Keratinocyte (primary cell): ENCODE measurements around the gene LONP2. TPM values are rescaled to one million over a fixed set of nuclear protein-coding genes. Genes with fewer than 3 reads are reported as not detected.

Experiments
- DNase-seq: peaks from one replicate; pipeline ENCODE4 v3.0.0-alpha.2; 2011; ENCODE audit warnings: low read depth, missing footprints, low spot score
- FAIRE-seq: peaks from 2 replicates; lab custom pipeline; 2011; peaks lifted over from hg19 to GRCh38; lab: Jason Lieb, UNC
- H2AFZ ChIP-seq: 2 replicates; pipeline ENCODE4 v1.6.0; 2012; ENCODE audit warnings: low read length, control low read depth, inconsistent platforms; ENCODE audit not compliant: control insufficient read depth
- H3K27ac ChIP-seq: 2 replicates; pipeline ENCODE4 v1.5.1; 2011; ENCODE audit warnings: low read length; ENCODE audit not compliant: control insufficient read depth, insufficient read depth
- H3K27me3 ChIP-seq: 3 replicates; pipeline ENCODE4 v1.6.0; 2011; ENCODE audit warnings: low read length; ENCODE audit not compliant: control insufficient read depth, insufficient read depth; ENCODE audit errors: extremely low read depth
- H3K36me3 ChIP-seq, 2 experiments: 2 replicates in 1 of 2; 3 replicates in 1 of 2; pipeline ENCODE4 v1.5.1; 2011; ENCODE audit warnings: low read length in 2 of 2, mild to moderate bottlenecking in 1 of 2; ENCODE audit not compliant: control insufficient read depth in 2 of 2, insufficient read depth in 2 of 2; ENCODE audit errors: extremely low read depth in 1 of 2
- H3K4me1 ChIP-seq: 3 replicates; pipeline ENCODE4 v1.5.1; 2011; ENCODE audit warnings: low read length; ENCODE audit not compliant: control insufficient read depth, insufficient read depth; ENCODE audit errors: extremely low read depth
- H3K4me2 ChIP-seq: 3 replicates; pipeline ENCODE4 v1.6.0; 2011; ENCODE audit warnings: low read depth, low read length; ENCODE audit not compliant: control insufficient read depth, insufficient read depth; ENCODE audit errors: extremely low read depth
- H3K4me3 ChIP-seq, 3 experiments: fragments of 200-600 bp in 1 of 3; sonication (generic) in 1 of 3; 2 replicates in 2 of 3; 3 replicates in 1 of 3; pipeline ENCODE4 v1.5.1; 2011 to 2016; ENCODE audit warnings: low read length in 3 of 3, mild to moderate bottlenecking in 3 of 3, control low read depth in 2 of 3, inconsistent platforms in 1 of 3, low read depth in 1 of 3, mixed read lengths in 1 of 3, mixed run types in 1 of 3, moderate library complexity in 1 of 3; ENCODE audit not compliant: control insufficient read depth in 2 of 3, insufficient read depth in 2 of 3; ENCODE audit errors: extremely low read depth in 1 of 3
- H3K79me2 ChIP-seq: 2 replicates; pipeline ENCODE4 v1.6.0; 2012; ENCODE audit warnings: low read length; ENCODE audit not compliant: control insufficient read depth, insufficient read depth
- H3K9ac ChIP-seq: 3 replicates; pipeline ENCODE4 v1.6.0; 2011; ENCODE audit warnings: low read length; ENCODE audit not compliant: control insufficient read depth, insufficient read depth; ENCODE audit errors: extremely low read depth
- H3K9me1 ChIP-seq: 3 replicates; pipeline ENCODE4 v1.6.0; 2011; ENCODE audit warnings: low read length; ENCODE audit not compliant: control insufficient read depth, insufficient read depth; ENCODE audit errors: extremely low read depth
- H3K9me3 ChIP-seq: 2 replicates; pipeline ENCODE4 v1.5.1; 2012; ENCODE audit warnings: low read depth, low read length; ENCODE audit not compliant: control insufficient read depth
- H4K20me1 ChIP-seq: 3 replicates; pipeline ENCODE4 v1.6.0; 2011; ENCODE audit warnings: low read length; ENCODE audit not compliant: control insufficient read depth, insufficient read depth; ENCODE audit errors: extremely low read depth
- CTCF ChIP-seq, 3 experiments: IDR thresholded peaks in 1 of 3; conservative IDR thresholded peaks in 1 of 3; optimal IDR thresholded peaks in 1 of 3; 2 replicates in 2 of 3; 3 replicates in 1 of 3; pipeline versions ENCODE3 to v1.5.1; 2011; ENCODE audit warnings: low read length in 3 of 3, mild to moderate bottlenecking in 3 of 3, moderate library complexity in 2 of 3, control low read depth in 1 of 3, inconsistent platforms in 1 of 3; ENCODE audit not compliant: insufficient read depth in 2 of 3; ENCODE audit errors: extremely low read depth in 1 of 3
- EZH2 ChIP-seq: IDR thresholded peaks from one replicate; pipeline ENCODE4 v1.6.1; 2012; ENCODE audit warnings: inconsistent platforms, mild to moderate bottlenecking, low read length, moderate library complexity
- dilution Hi-C: fragments of 300-500 bp; cut with MboI; formaldehyde crosslinking; loops from one replicate; pipeline ENCODE4 v1.7.0; 2020; ENCODE audit warnings: low sequenced_read_pairs; ENCODE audit not compliant: extremely low pct_ligation_motif_present
- polyA plus RNA-seq, 5 experiments: library from polyadenylated mRNA; depleted of rRNA in 3 of 5; stranded (reverse) in 3 of 5; stranded (forward) in 1 of 5; unstranded in 1 of 5; fragments of >200 nt; gene quantifications; 1 replicate in 1 of 5; 2 replicates in 3 of 5; 3 replicates in 1 of 5; pipeline versions ENCODE4 v1.2.1 to v1.2.3, GENCODE V29; 2011 to 2012; ENCODE audit warnings: missing spikeins in 2 of 5, low read depth in 1 of 5, low replicate concordance in 1 of 5

LONP2 gene
- polyA plus RNA-seq, 1 donor (not counting 4 experiments of a cell fraction or from before 2014, with no cell fraction given) = 49.4 TPM

DNA sequence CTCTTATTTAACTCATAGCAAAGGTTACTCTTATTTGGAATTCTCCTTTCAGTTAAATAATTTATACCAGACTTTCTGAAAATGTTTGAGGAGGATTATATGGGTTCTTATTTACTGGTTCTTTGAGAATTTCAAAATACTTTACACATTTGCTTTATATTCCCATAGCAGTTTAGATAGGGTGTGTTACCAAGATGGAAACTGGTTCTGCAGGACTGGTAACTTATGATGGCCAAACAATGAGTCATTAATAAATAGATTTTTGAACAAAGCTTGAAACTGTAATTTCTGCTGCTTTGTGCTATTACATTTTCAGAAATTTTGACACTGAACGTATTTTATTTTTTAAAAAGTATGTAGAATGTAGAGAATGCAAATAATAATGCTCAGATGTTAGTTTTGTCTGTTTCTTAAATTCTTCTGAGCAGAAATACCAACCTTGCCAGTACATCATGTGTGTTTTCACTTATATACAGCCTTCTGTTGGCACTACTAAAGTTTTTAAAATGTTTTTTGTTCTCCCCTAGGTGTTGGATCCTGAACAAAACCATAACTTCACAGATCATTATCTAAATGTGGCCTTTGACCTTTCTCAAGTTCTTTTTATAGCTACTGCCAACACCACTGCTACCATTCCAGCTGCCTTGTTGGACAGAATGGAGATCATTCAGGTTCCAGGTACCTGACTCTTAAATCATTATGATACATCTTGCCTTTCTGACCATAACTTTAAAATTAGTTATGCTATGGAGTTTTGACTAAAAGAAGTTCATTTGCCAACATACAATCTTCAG is 51.6 kb downstream of the LONP2 start:
- H3K9me1 ChIP-seq = no peaks in the 10 kb centered on the region
- dilution Hi-C loops = no loop called here
- H3K27ac ChIP-seq = peak overlapping the region; percentile 9
- no peaks in the 10 kb centered on the region for H3K9me3 ChIP-seq
- peaks cover 6% of the 10 kb centered on the region for H3K79me2 ChIP-seq
- peaks cover 4 to 19% of the 10 kb centered on the region in 2 experiments for H3K36me3 ChIP-seq
- no peak overlapping the region for H2AFZ ChIP-seq
- H4K20me1 ChIP-seq = no peaks in the 10 kb centered on the region
- H3K4me3 ChIP-seq = no peak overlapping the region
- peak overlapping the region; percentile 11 for H3K4me2 ChIP-seq
- H3K27me3 ChIP-seq = no peaks in the 10 kb centered on the region
- H3K9ac ChIP-seq = no peak overlapping the region
- TF ChIP-seq EZH2 = no peak
- no peak for TF ChIP-seq CTCF (optimal IDR thresholded peaks at IDR 0.05 in 1 of 3, IDR thresholded peaks at IDR 0.05 in 1 of 3, conservative IDR thresholded peaks at IDR 0.05 in 1 of 3; ENCODE audit: extremely low read depth in 1 of 3, insufficient read depth in 2 of 3, low read length in 3 of 3)
- DNase-seq (no peak), FAIRE-seq (peak; percentile 46)
- H3K4me1 ChIP-seq = peaks cover 34% of the 10 kb centered on the region

- no peaks in the 10 kb centered on the region for H3K79me2 ChIP-seq
- dilution Hi-C loops = no loop called here
- H3K36me3 ChIP-seq = peaks cover 5 to 28% of the 10 kb centered on the region in 2 experiments
- no peaks in the 10 kb centered on the region for H4K20me1 ChIP-seq
- FAIRE-seq = no peak
- H3K4me1 ChIP-seq = peaks cover 14% of the 10 kb centered on the region
- H3K27ac ChIP-seq = peak overlapping the region; percentile 76
- H3K4me2 ChIP-seq = no peak overlapping the region
- no peak overlapping the region for H3K9ac ChIP-seq
- no peaks in the 10 kb centered on the region for H3K9me3 ChIP-seq
- no peak for DNase-seq
- H3K9me1 ChIP-seq = no peaks in the 10 kb centered on the region
- TF ChIP-seq EZH2 (no peak), CTCF (optimal IDR thresholded peaks at IDR 0.05 in 1 of 3, IDR thresholded peaks at IDR 0.05 in 1 of 3, conservative IDR thresholded peaks at IDR 0.05 in 1 of 3; ENCODE audit: extremely low read depth in 1 of 3, insufficient read depth in 2 of 3, low read length in 3 of 3) (no peak)
- no peaks in the 10 kb centered on the region for H3K27me3 ChIP-seq
- H2AFZ ChIP-seq = no peak overlapping the region
- H3K4me3 ChIP-seq = no peak overlapping the region
These were observed 55.4 kb downstream of the LONP2 start for GRCh38 chr16:48299471-48299870.
